Measurements from ENCODE around the gene KCNMA1. TPM values are rescaled to one million over a fixed set of nuclear protein-coding genes. Genes with fewer than 3 reads are reported as not detected.

The KCNMA1 gene
- total and polyA plus RNA-seq, 9 of the 15 experiments (the other 6 are each of a cell fraction or from before 2014, with no cell fraction given): 0.01 to 0.95 (median 0.15) TPM; not detected in 4

DNA sequence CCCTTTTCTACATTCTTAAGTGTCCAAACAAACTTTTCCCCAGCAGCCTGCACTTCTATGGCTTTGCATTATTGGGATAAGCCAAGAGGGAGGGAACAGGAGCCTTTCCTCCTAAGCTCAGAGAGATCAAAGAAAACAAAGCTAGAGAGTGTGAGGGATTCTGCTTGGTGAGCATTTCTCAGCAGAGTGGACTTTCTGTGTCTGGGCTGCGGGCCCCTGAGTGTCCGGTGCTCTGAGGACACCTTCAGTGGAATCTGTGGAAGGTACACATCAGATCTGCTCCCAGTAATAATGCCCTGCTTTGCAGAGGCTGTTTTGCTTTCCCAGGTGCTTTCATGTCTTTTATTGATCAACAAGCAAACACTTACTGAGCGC lies 50.2 kb downstream of the KCNMA1 start:
- peaks cover 2 to 11% of the 10 kb centered on the region in 2 experiments; a peak in 2 of 5 replicates for H3K27me3 ChIP-seq (ENCODE audit: control insufficient read depth in 2 of 2, insufficient read depth in 2 of 2, low read length in 2 of 2)
- H4K20me1 ChIP-seq (replicated peaks; ENCODE audit: control insufficient read depth, insufficient read depth, low read length): no peaks in the 10 kb centered on the region
- FAIRE-seq (no peak), DNase-seq (ENCODE audit: extremely low read depth in 1 of 4, low spot score in 3 of 4) (no peak), ATAC-seq (no peak)
- intact Hi-C loops (cut with micrococcal nuclease): no loop called here
- peaks cover 0 to 3% of the 10 kb centered on the region in 2 experiments; a peak in 2 of 5 replicates for H3K4me1 ChIP-seq (replicated peaks in 1 of 2; ENCODE audit: control insufficient read depth in 2 of 2, insufficient read depth in 2 of 2, low read length in 2 of 2)
- no peaks in the 10 kb centered on the region for H3K9me3 ChIP-seq (replicated peaks; ENCODE audit: control insufficient read depth, insufficient read depth, low read depth, low read length)
- WGBS (ENCODE audit: insufficient coverage, low coverage, missing lambda C conversion rate): 19% methylated on average over 3 of the region's 3 CpGs
- H3K9me1 ChIP-seq (ENCODE audit: control insufficient read depth, insufficient read depth, low read length): no peaks in the 10 kb centered on the region
- no peak overlapping the region for H3K9ac ChIP-seq (ENCODE audit: insufficient read depth in 1 of 2, low read depth in 2 of 2, low read length in 2 of 2)
- H3K4me3 ChIP-seq: no peak overlapping the region
- no TSS peak for BruUV-seq (replicated peaks)
- TF ChIP-seq SRSF3 (IDR thresholded peaks at IDR 0.05; ENCODE audit: insufficient read depth, low read length): no peak
- TF ChIP-seq PYGO2 (tag; IDR thresholded peaks at IDR 0.05): no peak
- TF ChIP-seq ZNF780A (CRISPR knock-in tag; IDR thresholded peaks at IDR 0.05): no peak
- TF ChIP-seq SREBF2 (CRISPR knock-in tag; IDR thresholded peaks at IDR 0.05): no peak
- TF ChIP-seq MYNN (IDR thresholded peaks at IDR 0.05): no peak
- TF ChIP-seq MYNN (CRISPR knock-in tag; IDR thresholded peaks at IDR 0.05): no peak
- no peak for TF ChIP-seq ZNF707 (CRISPR knock-in tag; conservative IDR thresholded peaks at IDR 0.05)
- no peak for TF ChIP-seq DIDO1 (tag; IDR thresholded peaks at IDR 0.05; ENCODE audit: low read depth)
- TF ChIP-seq L3MBTL2 (IDR thresholded peaks at IDR 0.05): no peak
- no peak for TF ChIP-seq POLR2AphosphoS5 (IDR thresholded peaks at IDR 0.05; ENCODE audit: control insufficient read depth, insufficient read depth, low read depth, low read length)
- no peak overlapping the region for H2AFZ ChIP-seq (ENCODE audit: low read depth, low read length)
- POLR2A ChIA-PET: interaction anchor here (1.3 kb wide), 1 partner anchor 26 kb away, joined by 3 read pairs; no protein-coding TSS in a partner anchor
- in situ Hi-C loops (cut with MboI): no loop called here
- H3K79me2 ChIP-seq (ENCODE audit: control insufficient read depth, insufficient read depth, low read length): no peaks in the 10 kb centered on the region
- CTCF ChIA-PET (ENCODE audit: low intra/inter-chr PET ratio): no interaction called here
- no peaks in the 10 kb centered on the region for H3K36me3 ChIP-seq (ENCODE audit: control insufficient read depth, insufficient read depth, low read length)
- no peak overlapping the region for H3K27ac ChIP-seq (ENCODE audit: extremely low read depth, low read depth, low read length)
- H3K4me2 ChIP-seq (ENCODE audit: insufficient read depth, low read length): no peak overlapping the region
